GM12878 (cell line): ENCODE results near the gene MXI1. TPM values are rescaled to one million over a fixed set of nuclear protein-coding genes. Genes with fewer than 3 reads are reported as not detected.
"Not testable (repeated sequence)": the region's sequence is repeated elsewhere in the genome, so short reads cannot be mapped to it uniquely, and the experiment has no call there.

Source experiments
- ATAC-seq: fragments of 200-7000 bp; cut with Tn5 transposase; 3 replicates; pipeline ENCODE4 v1.9.1; 2020; ENCODE audit warnings: mild to moderate bottlenecking, moderate library complexity
- BruUV-seq: library from RNA; stranded (reverse); fragments of 400-500 nt; replicated peaks from 2 replicates; lab custom pipeline; 2021; lab: Mats Ljungman, UMichigan
- CTCF ChIA-PET: fragments of 300-600 bp; sonication (Branson Sonifier 250); formaldehyde crosslinking; extraction: SDS; loops from one replicate; lab custom pipeline; 2021; ENCODE audit warnings: inconsistent platforms; lab: Yijun Ruan, JAX
- POLR2A ChIA-PET: fragments of 350-600 bp; formaldehyde crosslinking; extraction: SDS; loops from one replicate; lab custom pipeline; 2021; ENCODE audit warnings: inconsistent platforms; lab: Charles Lee
- RAD21 ChIA-PET: fragments of 300-600 bp; sonication (Branson Sonifier 250); formaldehyde crosslinking; loops from one replicate; lab custom pipeline; 2023; ENCODE audit warnings: antibody characterized with exemption; ENCODE audit not compliant: unreplicated experiment; lab: Charles Lee
- SMC1A ChIA-PET: fragments of 300-600 bp; sonication (Branson Sonifier 250); formaldehyde crosslinking; loops from one replicate; lab custom pipeline; 2023; ENCODE audit not compliant: unreplicated experiment, uncharacterized antibody; lab: Charles Lee
- DNase-seq: peaks from one replicate; pipeline ENCODE4 v3.0.0-alpha.2; 2011; ENCODE audit warnings: low read depth, low spot score
- FAIRE-seq: peaks from 3 replicates; lab custom pipeline; 2011; peaks lifted over from hg19 to GRCh38; lab: Jason Lieb, UNC
- H2AFZ ChIP-seq: 2 replicates; pipeline ENCODE4 v1.6.0; 2011; ENCODE audit warnings: low read depth, low read length, control low read depth; ENCODE audit not compliant: control insufficient read depth
- H3K27ac ChIP-seq: 2 replicates; pipeline ENCODE4 v1.5.1; 2011; ENCODE audit warnings: control low read depth; ENCODE audit not compliant: control insufficient read depth, insufficient read depth
- H3K27me3 ChIP-seq, 2 experiments: replicated peaks in 1 of 2; 2 replicates each; pipeline versions ENCODE4 v1.6.0 to v1.6.1; 2011; ENCODE audit warnings: low read length in 1 of 2; ENCODE audit not compliant: control insufficient read depth in 2 of 2, insufficient read depth in 2 of 2
- H3K36me3 ChIP-seq, 2 experiments: 2 replicates each; pipeline ENCODE4 v1.5.1; 2011; ENCODE audit warnings: low read length in 1 of 2; ENCODE audit not compliant: control insufficient read depth in 2 of 2, insufficient read depth in 2 of 2
- H3K4me1 ChIP-seq: 2 replicates; pipeline ENCODE4 v1.6.1; 2011; ENCODE audit warnings: mild to moderate bottlenecking, low read length, moderate library complexity, mixed read lengths; ENCODE audit not compliant: control insufficient read depth, insufficient read depth
- H3K4me2 ChIP-seq: 2 replicates; pipeline ENCODE4 v1.6.0; 2011; ENCODE audit warnings: control low read depth; ENCODE audit not compliant: control insufficient read depth, insufficient read depth
- H3K4me3 ChIP-seq: fragments of 200-600 bp; sonication (generic); 2 replicates; pipeline ENCODE4 v1.5.1; 2016
- H3K79me2 ChIP-seq: 2 replicates; pipeline ENCODE4 v1.6.0; 2011; ENCODE audit warnings: low read length; ENCODE audit not compliant: control insufficient read depth, insufficient read depth
- H3K9ac ChIP-seq: 2 replicates; pipeline ENCODE4 v1.8.0; 2011; ENCODE audit warnings: low read length, control low read depth, mixed read lengths; ENCODE audit not compliant: control insufficient read depth, insufficient read depth
- H3K9me3 ChIP-seq: replicated peaks from 3 replicates; pipeline ENCODE4 v1.5.1; 2011; ENCODE audit warnings: mild to moderate bottlenecking, low read length; ENCODE audit not compliant: control insufficient read depth, insufficient read depth
- H4K20me1 ChIP-seq: 2 replicates; pipeline ENCODE4 v1.6.0; 2011; ENCODE audit not compliant: control insufficient read depth, insufficient read depth
- BHLHE40 ChIP-seq, 2 experiments: fragments of 450-650 bp in 1 of 2; IDR thresholded peaks; 2 replicates each; pipeline ENCODE4 v1.6.1; 2011 to 2017; ENCODE audit warnings: low read depth in 2 of 2, borderline replicate concordance in 1 of 2, improper control_type of control experiment in 1 of 2, low read length in 1 of 2, mild to moderate bottlenecking in 1 of 2
- CHD4 ChIP-seq: fragments of 200-600 bp; sonication (generic); IDR thresholded peaks from 2 replicates; pipeline ENCODE4 v1.6.1; 2016; ENCODE audit warnings: mild to moderate bottlenecking
- FOXM1 ChIP-seq: IDR thresholded peaks from 2 replicates; pipeline ENCODE4 v1.6.1; 2012; ENCODE audit warnings: low read depth, mild to moderate bottlenecking, inconsistent platforms, low read length, moderate library complexity
- IKZF1 ChIP-seq: fragments of 450-650 bp; conservative IDR thresholded peaks from 2 replicates; pipeline ENCODE4 v1.6.1; 2017; ENCODE audit warnings: antibody characterized with exemption, mild to moderate bottlenecking
- IKZF2 ChIP-seq, 2 experiments: fragments of 450-650 bp; IDR thresholded peaks; 2 replicates each; pipeline ENCODE4 v1.6.1; 2017; ENCODE audit warnings: mild to moderate bottlenecking in 2 of 2, moderate library complexity in 2 of 2
- MLLT1 ChIP-seq: fragments of 450-650 bp; IDR thresholded peaks from 2 replicates; pipeline ENCODE4 v1.6.1; 2016; ENCODE audit warnings: mild to moderate bottlenecking
- NR2F1 ChIP-seq: fragments of 450-650 bp; conservative IDR thresholded peaks from 2 replicates; pipeline ENCODE4 v1.6.1; 2017; ENCODE audit warnings: mild to moderate bottlenecking
- PAX5 ChIP-seq: IDR thresholded peaks from 2 replicates; pipeline ENCODE4 v1.6.1; 2011; ENCODE audit warnings: low read depth, low read length, borderline replicate concordance
- RUNX3 ChIP-seq: IDR thresholded peaks from 2 replicates; pipeline ENCODE4 v1.6.1; 2012; ENCODE audit warnings: low read length, inconsistent platforms
- TBL1XR1 ChIP-seq: IDR thresholded peaks from 2 replicates; pipeline ENCODE4 v1.6.1; 2012; ENCODE audit warnings: low read depth, low read length, improper control_type of control experiment
- YY1 ChIP-seq: IDR thresholded peaks from 2 replicates; pipeline ENCODE4 v1.6.1; 2011; ENCODE audit warnings: low read depth, mild to moderate bottlenecking, low read length
- ZNF384 ChIP-seq: IDR thresholded peaks from 2 replicates; pipeline ENCODE4 v1.6.1; 2012; ENCODE audit warnings: low read depth, mild to moderate bottlenecking, low read length, improper control_type of control experiment, borderline replicate concordance
- WGBS: methylation state at CpG from one replicate; pipeline ENCODE4 v1.1.6; 2016; ENCODE audit warnings: low lambda C conversion rate; ENCODE audit not compliant: insufficient replicate concordance, insufficient coverage; ENCODE audit errors: missing lambda C conversion rate; 5-methylcytosine and 5-hydroxymethylcytosine counted together
- in situ Hi-C: fragments of 300-500 bp; cut with MboI; formaldehyde crosslinking; loops from 9 replicates; pipeline ENCODE4 v1.14.3; 2018; ENCODE audit warnings: mixed read lengths
- intact Hi-C: fragments of 100-400 bp; cut with micrococcal nuclease; formaldehyde crosslinking; loops from one replicate; pipeline ENCODE4 v1.14.2; 2022; ENCODE audit not compliant: unreplicated experiment
- polyA plus RNA-seq, 11 experiments: library from polyadenylated mRNA; depleted of rRNA in 4 of 11; unstranded in 6 of 11; stranded (reverse) in 5 of 11; fragments of >200 nt; fragmentation: Nextera tagmentation in 4 of 11; fragmentation: Illumina TruSeq in 1 of 11; extraction: Ambion mirVana in 4 of 11; extraction: Trizol in 1 of 11; gene quantifications; 1 replicate in 1 of 11; 2 replicates in 10 of 11; pipeline versions ENCODE4 v1.2.1 to v1.2.3, GENCODE V29; 2011 to 2016; ENCODE audit warnings: inconsistent platforms in 2 of 11, missing spikeins in 2 of 11, low read depth in 1 of 11
- total RNA-seq, 4 experiments: library from RNA; depleted of rRNA in 3 of 4; stranded (reverse); fragments of >200 nt in 3 of 4; fragmentation: Illumina TruSeq in 1 of 4; extraction: Trizol in 1 of 4; gene quantifications; 2 replicates each; pipeline versions ENCODE4 v1.2.1 to v1.2.3, GENCODE V29; 2013 to 2021
- TF ChIP-seq, protein P1 (sequence below): IDR thresholded peaks from 2 replicates; pipeline ENCODE4 v1.6.1; 2012; ENCODE audit warnings: low read depth, low read length, improper control_type of control experiment

MXI1 gene
- total and polyA plus RNA-seq, 10 of the 15 experiments (the other 5 are each of a cell fraction or from before 2014, with no cell fraction given), result 0.23 to 8.0 (median 0.41) TPM

DNA sequence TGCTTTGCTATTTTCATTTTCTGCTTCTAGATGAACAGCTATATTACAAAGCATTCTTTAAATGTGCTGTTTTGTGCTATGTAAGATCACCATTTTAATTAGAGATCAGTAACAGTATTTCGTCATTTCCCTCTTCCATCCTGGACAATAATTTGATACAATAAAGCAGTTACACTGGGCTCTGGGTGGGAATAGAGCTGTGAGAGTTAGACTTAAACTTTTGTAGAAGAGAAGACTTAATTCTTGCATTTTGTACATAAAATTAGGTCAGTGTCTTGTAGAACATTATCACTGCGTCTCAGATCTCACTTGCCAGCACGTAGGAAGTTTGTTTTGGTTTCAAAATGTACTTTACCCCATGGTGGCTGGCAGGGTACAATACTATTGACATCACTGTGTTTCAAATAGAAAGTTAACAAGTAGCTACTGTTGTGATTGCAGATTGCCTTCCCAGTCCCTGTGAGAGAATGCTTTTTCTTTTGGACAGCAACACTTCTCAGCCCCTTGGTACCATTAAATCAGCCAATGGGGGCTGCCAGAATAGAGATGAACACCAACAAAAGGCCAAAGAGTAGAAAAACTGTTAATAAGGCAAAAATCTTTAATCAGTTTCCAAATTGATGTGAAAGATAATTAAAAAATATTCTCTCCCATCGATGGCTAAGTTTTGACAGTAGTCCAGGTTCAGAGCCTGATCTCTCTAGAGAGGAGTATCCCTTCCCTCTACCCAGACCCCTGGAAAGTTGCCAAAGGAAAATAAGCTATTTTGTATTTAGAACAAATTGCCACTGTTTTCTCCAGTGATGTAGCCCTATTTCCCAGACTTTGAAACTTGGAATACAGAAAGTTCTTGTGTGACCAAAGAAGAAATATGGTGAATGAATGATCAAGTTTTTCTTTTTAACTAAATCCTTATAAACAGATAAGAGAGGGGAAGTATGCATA is 62.2 kb downstream of the MXI1 start (continued):
- no peak for TF ChIP-seq CHD4
- TF ChIP-seq, protein P1, sequence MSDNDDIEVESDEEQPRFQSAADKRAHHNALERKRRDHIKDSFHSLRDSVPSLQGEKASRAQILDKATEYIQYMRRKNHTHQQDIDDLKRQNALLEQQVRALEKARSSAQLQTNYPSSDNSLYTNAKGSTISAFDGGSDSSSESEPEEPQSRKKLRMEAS, result no peak

DNA sequence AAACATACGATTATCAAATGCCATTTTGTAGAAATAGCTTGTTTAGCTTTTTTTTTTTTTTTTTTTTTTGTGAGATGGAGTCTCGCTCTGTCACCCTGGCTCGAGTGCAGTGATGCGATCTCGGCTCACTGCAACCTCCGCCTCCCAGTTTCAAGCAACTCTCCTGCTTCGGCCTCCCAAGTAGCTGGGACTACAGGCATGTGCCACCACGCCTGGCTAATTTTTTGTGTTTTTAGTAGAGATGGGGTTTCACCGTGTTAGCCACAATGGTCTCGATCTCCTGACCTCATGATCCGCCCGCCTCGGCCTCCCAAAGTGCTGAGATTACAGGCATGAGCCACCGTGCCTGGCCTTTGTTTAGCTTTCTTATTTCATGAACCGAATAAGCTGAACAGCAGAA is 65.6 kb downstream of the MXI1 start:
- 0 out of 2 replicates have a peak overlapping the region, but pooled peaks have one; percentile 21 for H3K4me2 ChIP-seq
- ATAC-seq, result peak; percentile 62

More for the DNA sequence above, 65.6 kb downstream of the MXI1 start:
- H3K36me3 ChIP-seq, H3K79me2 ChIP-seq, H3K9ac ChIP-seq, H3K27ac ChIP-seq, H2AFZ ChIP-seq, BruUV-seq, FAIRE-seq, in situ Hi-C loops, H3K27me3 ChIP-seq, H3K4me1 ChIP-seq, H4K20me1 ChIP-seq, DNase-seq, H3K9me3 ChIP-seq: not testable (repeated sequence)
- 17% methylated on average over 11 of the region's 15 CpGs for WGBS
- ChIA-PET POLR2A (interaction anchor here (0.6 to 1.2 kb wide), 9 partner anchors 19 to 550 kb away, joined by 3 to 8 read pairs (median 4); no protein-coding TSS in a partner anchor), SMC1A (interaction anchor here (0.6 to 3.5 kb wide), 9 partner anchors 12 to 257 kb away, joined by 3 to 18 read pairs (median 3); no protein-coding TSS in a partner anchor), RAD21 (interaction anchor here (0.6 to 1.9 kb wide), 11 partner anchors 21 to 691 kb away, joined by 3 to 7 read pairs (median 4); no protein-coding TSS in a partner anchor), CTCF (interaction anchor here (0.6 to 1.5 kb wide), 9 partner anchors 9 to 222 kb away, joined by 3 to 8 read pairs (median 4); no protein-coding TSS in a partner anchor)
- intact Hi-C loops, result loop anchor here (1.0 to 10.0 kb wide), 2 partner anchors 22 to 318 kb away; no protein-coding TSS in a partner anchor
- peak; percentile 17; the same call in 1 of the 2 replicates for TF ChIP-seq IKZF1
- TF ChIP-seq BHLHE40 (IDR thresholded peaks at IDR 0.05; ENCODE audit: borderline replicate concordance in 1 of 2, low read depth in 2 of 2, low read length in 1 of 2), result peak in 1 of 2 experiments; percentile 83; a peak in 2 of 4 replicates
- TF ChIP-seq TBL1XR1, result 0 out of 2 replicates have a peak, but pooled peaks have one; percentile 10
- TF ChIP-seq RUNX3, result peak; percentile 62
- peak; percentile 94 for TF ChIP-seq NR2F1
- TF ChIP-seq ZNF384, result 0 out of 2 replicates have a peak, but pooled peaks have one; percentile 20
- 0 out of 2 replicates have a peak, but pooled peaks have one; percentile 13 for TF ChIP-seq FOXM1
- peak; percentile 29 to 53; a peak in 1 of 4 replicates for TF ChIP-seq IKZF2 (IDR thresholded peaks at IDR 0.05)
- TF ChIP-seq PAX5, result peak; percentile 47; the same call in 1 of the 2 replicates
- peak; percentile 59; the same call in 1 of the 2 replicates for TF ChIP-seq MLLT1
- 0 out of 2 replicates have a peak, but pooled peaks have one; percentile 22 for TF ChIP-seq YY1
- peak overlapping the region; percentile 10; the same call in 1 of the 2 replicates for H3K4me3 ChIP-seq
